HEK293 (cell line): Measurements from ENCODE around the gene FUOM.

Experiments used
- SP3 ChIP-seq: fragments of 450-650 bp; formaldehyde crosslinking; IDR thresholded peaks from 2 replicates; pipeline ENCODE4 v1.5.1; 2016; ENCODE audit warnings: missing biosample characterization, missing genetic modification characterization
- ZNF19 ChIP-seq: fragments of 450-650 bp; formaldehyde crosslinking; IDR thresholded peaks from 2 replicates; pipeline ENCODE4; 2016; ENCODE audit warnings: missing biosample characterization, missing genetic modification characterization, low read depth

DNA sequence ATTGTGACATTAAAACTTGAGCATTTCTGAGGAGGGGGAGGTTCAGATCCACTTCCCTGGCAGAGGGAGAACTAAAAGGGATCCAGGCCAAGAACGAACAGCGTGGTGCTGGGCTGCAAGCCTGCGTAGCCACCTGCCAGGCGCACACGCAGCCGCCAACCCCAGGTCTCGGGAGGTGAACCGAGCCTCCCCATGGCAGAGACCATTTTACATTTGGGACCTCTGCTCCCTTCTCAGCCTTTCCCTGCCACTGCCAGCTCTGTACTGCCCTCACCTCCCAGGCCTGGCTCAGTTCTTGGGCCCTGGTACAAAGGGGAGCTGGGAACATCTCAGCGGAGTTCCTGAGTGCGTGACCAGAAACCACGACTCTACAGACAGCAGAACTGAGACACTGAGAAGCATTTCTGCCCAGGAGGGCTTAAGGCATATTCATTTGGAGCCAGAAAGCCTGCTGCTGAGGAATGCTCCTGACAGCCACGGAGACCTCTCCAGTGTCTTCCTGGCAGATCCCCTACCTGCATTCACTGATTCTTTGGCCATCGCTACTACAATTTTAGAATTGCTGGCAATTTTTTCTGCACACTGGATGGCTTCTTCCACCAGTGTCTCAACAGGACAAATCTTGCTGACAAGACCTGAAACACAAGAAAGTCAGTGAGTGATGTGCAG, 7.8 kb upstream of the FUOM start:
- TF ChIP-seq SP3 (no peak), ZNF19 (tag by site-specific recombination) (no peak)
